ENCODE results near the gene PTPN3.

- no peak for TF ChIP-seq POLR2A (IDR thresholded peaks at IDR 0.05; ENCODE audit: low read depth, low read length)
- no peak for TF ChIP-seq POLR2AphosphoS5 (IDR thresholded peaks at IDR 0.05; ENCODE audit: low read depth, low read length)
- no peak for TF ChIP-seq TAF1 (IDR thresholded peaks at IDR 0.05; ENCODE audit: borderline replicate concordance, low read depth, low read length)
Observed at GRCh38 chr9:109424618-109425017, 73.5 kb downstream of the PTPN3 start.

Measured in GM12892 (cell line).